Right atrium auricular region (tissue), 2 donors: ENCODE results near the gene DAB1. TPM values are rescaled to one million over a fixed set of nuclear protein-coding genes. Genes with fewer than 3 reads are reported as not detected.

Source experiments
- DNase-seq: peaks from one replicate; pipeline ENCODE4 v3.0.0-alpha.2; 2019; ENCODE audit warnings: low spot score
- H3K27ac ChIP-seq, 2 donors: fragments of 200-600 bp; sonication (generic); 1 replicate in 1 of 2; 2 replicates in 1 of 2; pipeline ENCODE4 v1.5.1; 2016 to 2019
- H3K27me3 ChIP-seq, 2 donors: fragments of 200-600 bp; sonication (generic); one replicate each; pipeline versions ENCODE4 v1.5.1 to v1.6.0; 2017 to 2019
- H3K36me3 ChIP-seq: fragments of 200-600 bp; sonication (generic); one replicate; pipeline ENCODE4 v1.5.1; 2016
- H3K4me1 ChIP-seq, 2 donors: fragments of 200-600 bp; sonication (generic); one replicate each; pipeline versions ENCODE4 v1.5.1 to v1.6.0; 2017 to 2019
- H3K4me3 ChIP-seq, 2 donors: fragments of 200-600 bp; sonication (generic); 1 replicate in 1 of 2; 2 replicates in 1 of 2; pipeline ENCODE4 v1.5.1; 2017 to 2019; ENCODE audit warnings: mild to moderate bottlenecking in 1 of 2, moderate library complexity in 1 of 2
- H3K9me3 ChIP-seq, 2 donors: fragments of 200-600 bp; sonication (generic); one replicate each; pipeline ENCODE4 v1.5.1; 2019
- total RNA-seq, 2 donors: library from RNA; depleted of rRNA; stranded (reverse); fragments of >200 nt; gene quantifications; one replicate each; pipeline ENCODE4 v1.1.0, GENCODE V29; 2016
- TF ChIP-seq, protein P1 (sequence below), 2 donors: fragments of 200-600 bp; sonication (generic); IDR thresholded peaks; one replicate each; pipeline ENCODE4 v1.5.1; 2019; ENCODE audit warnings: antibody characterized with exemption in 2 of 2

The DAB1 gene
- total RNA-seq, 2 donors from 2014 or later, result 0.19 to 3.3 TPM

DNA sequence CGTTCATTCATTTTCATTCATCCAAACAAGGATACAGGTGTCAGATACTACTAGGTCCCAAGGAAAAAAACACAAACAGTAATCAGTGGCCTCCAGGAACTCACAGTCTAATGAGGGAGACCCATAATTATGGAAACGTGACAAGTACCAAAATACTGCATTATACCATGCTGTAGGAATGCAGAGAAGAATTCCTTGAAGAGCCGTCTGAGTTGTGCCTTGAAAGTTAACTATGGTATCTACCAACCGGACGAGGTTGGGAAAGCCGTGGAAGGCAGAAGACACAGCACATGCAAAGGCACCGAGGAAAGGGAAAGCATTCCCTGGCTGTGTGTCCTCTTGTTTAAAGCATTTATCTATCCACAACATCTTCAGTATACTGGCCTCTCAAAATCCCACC, 206.0 kb downstream of the DAB1 start:
- no peaks in the 10 kb centered on the region for H3K9me3 ChIP-seq
- H3K4me3 ChIP-seq, result no peak overlapping the region
- H3K36me3 ChIP-seq, result no peaks in the 10 kb centered on the region
- DNase-seq, result no peak
- H3K27ac ChIP-seq, result no peak overlapping the region
- H3K4me1 ChIP-seq, result no peaks in the 10 kb centered on the region
- no peaks in the 10 kb centered on the region for H3K27me3 ChIP-seq
- TF ChIP-seq, protein P1, sequence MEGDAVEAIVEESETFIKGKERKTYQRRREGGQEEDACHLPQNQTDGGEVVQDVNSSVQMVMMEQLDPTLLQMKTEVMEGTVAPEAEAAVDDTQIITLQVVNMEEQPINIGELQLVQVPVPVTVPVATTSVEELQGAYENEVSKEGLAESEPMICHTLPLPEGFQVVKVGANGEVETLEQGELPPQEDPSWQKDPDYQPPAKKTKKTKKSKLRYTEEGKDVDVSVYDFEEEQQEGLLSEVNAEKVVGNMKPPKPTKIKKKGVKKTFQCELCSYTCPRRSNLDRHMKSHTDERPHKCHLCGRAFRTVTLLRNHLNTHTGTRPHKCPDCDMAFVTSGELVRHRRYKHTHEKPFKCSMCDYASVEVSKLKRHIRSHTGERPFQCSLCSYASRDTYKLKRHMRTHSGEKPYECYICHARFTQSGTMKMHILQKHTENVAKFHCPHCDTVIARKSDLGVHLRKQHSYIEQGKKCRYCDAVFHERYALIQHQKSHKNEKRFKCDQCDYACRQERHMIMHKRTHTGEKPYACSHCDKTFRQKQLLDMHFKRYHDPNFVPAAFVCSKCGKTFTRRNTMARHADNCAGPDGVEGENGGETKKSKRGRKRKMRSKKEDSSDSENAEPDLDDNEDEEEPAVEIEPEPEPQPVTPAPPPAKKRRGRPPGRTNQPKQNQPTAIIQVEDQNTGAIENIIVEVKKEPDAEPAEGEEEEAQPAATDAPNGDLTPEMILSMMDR (IDR thresholded peaks at IDR 0.05), result no peak

DNA sequence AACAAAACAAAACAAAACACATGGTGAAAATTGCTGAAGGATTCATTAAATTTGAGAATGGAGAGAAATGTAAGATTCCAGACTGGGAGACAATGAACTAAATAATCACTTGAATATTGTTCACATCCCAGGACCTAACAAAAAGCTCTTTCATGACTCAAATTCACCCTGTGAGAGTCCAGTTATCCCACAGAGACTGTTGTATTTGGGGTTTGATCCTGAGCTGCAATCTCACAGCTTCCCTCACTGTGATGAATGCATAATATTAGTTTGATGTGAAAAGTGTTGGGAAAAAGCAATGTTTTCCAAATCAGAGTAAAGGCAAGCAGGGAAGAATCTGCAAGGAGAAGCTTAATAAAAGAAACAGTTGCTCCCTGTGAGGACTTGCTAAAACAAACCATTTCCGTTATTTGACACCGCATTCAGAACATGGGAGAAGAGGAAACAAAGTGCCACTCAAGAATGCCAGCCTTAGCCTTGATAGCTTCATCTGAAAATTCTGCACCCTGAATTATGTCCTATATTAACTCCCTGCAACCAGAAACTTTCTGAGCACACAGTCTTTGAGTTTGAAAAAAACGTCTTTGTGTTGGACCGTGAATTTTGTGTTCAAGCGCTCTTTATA, 208.8 kb downstream of the DAB1 start:
- H3K4me1 ChIP-seq, result no peaks in the 10 kb centered on the region
- no peak overlapping the region for H3K27ac ChIP-seq
- no peaks in the 10 kb centered on the region for H3K27me3 ChIP-seq
- H3K9me3 ChIP-seq, result no peaks in the 10 kb centered on the region
- H3K4me3 ChIP-seq, result no peak overlapping the region
- TF ChIP-seq, protein P1 (IDR thresholded peaks at IDR 0.05), result no peak
- no peak for DNase-seq
- no peaks in the 10 kb centered on the region for H3K36me3 ChIP-seq

GRCh38 chr1:57210881-57211280, 213.0 kb downstream of the DAB1 start:
- Histone ChIP-seq H3K27me3 (no peaks in the 10 kb centered on the region), H3K27ac (no peak overlapping the region), H3K4me1 (no peaks in the 10 kb centered on the region), H3K4me3 (no peak overlapping the region), H3K36me3 (no peaks in the 10 kb centered on the region), H3K9me3 (no peaks in the 10 kb centered on the region)
- TF ChIP-seq, protein P1 (IDR thresholded peaks at IDR 0.05), result no peak
- no peak for DNase-seq

DNA sequence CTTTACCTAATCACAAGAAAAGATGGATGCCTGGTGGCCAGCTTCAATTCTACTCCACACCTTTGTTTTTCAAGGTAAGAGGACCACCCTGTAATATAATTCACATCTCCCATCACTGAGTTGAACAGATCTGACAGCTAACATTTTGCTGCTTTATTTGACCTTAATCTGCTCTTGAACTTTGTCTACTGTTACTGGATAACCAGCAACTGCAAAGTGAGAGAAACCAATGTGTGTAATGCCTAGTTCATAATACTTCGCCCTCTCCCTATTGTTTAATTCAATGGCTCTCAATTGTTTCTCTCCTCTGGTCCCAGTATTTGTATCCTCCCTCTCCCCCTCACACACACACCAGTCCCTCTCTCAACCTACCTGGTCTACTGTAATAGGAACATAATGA, 214.4 kb downstream of the DAB1 start:
- DNase-seq, result no peak
- TF ChIP-seq, protein P1 (IDR thresholded peaks at IDR 0.05), result no peak

GRCh38 chr1:57208741-57209302, 215.0 kb downstream of the DAB1 start:
- H3K36me3 ChIP-seq, result no peaks in the 10 kb centered on the region
- DNase-seq, result no peak
- no peak overlapping the region for H3K27ac ChIP-seq
- TF ChIP-seq, protein P1 (IDR thresholded peaks at IDR 0.05), result no peak
- H3K9me3 ChIP-seq, result no peaks in the 10 kb centered on the region
- H3K4me3 ChIP-seq, result no peak overlapping the region
- no peaks in the 10 kb centered on the region for H3K27me3 ChIP-seq
- no peaks in the 10 kb centered on the region for H3K4me1 ChIP-seq

More for the DNA sequence above, 214.4 kb downstream of the DAB1 start:
- Histone ChIP-seq H3K4me3 (no peak overlapping the region), H3K9me3 (no peaks in the 10 kb centered on the region), H3K27ac (no peak overlapping the region), H3K36me3 (no peaks in the 10 kb centered on the region), H3K27me3 (no peaks in the 10 kb centered on the region), H3K4me1 (no peaks in the 10 kb centered on the region)

DNA sequence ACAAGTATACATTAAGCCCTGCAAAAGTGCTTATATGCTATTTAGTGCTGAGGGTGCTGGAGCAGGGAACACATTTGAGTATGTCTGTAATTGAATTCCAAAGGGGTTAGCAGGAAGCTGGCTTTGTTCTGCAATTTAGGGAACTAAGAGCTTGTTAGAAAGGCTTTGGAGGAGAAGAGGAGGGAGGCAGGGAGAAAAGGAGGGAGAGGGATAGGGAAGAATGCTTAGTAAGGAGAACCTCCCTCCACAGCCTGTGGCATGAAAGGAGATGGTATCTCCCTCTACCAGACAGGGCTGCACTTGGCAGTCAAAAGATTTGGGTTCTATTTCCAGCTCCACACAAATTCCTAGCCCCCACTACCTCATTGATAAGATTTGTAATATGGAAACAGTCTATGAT, 217.8 kb downstream of the DAB1 start:
- no peaks in the 10 kb centered on the region for H3K9me3 ChIP-seq
- no peak overlapping the region for H3K4me3 ChIP-seq
- TF ChIP-seq, protein P1 (IDR thresholded peaks at IDR 0.05), result no peak
- DNase-seq, result no peak
- no peaks in the 10 kb centered on the region for H3K4me1 ChIP-seq
- H3K27me3 ChIP-seq, result no peaks in the 10 kb centered on the region
- no peak overlapping the region for H3K27ac ChIP-seq
- H3K36me3 ChIP-seq, result no peaks in the 10 kb centered on the region
